ENCODE measurements around the gene GNAT1.
A peak's percentile ranks its signal among the peaks of the same experiment; 100 is the strongest.

The GNAT1 gene

GRCh38 chr3:50164984-50165909, 26.2 kb upstream of the GNAT1 start:
- TF ChIP-seq CTCF (IDR thresholded peaks at IDR 0.05; ENCODE audit: insufficient read depth, low read length, missing control alignments): no peak
- peak; percentile 40 for DNase-seq (ENCODE audit: low read depth, low spot score)
- no peak overlapping the region for H3K4me3 ChIP-seq (ENCODE audit: low read depth, low read length)
- ChIA-PET CTCF (interaction anchor here (0.8 to 25.9 kb wide), 7 partner anchors 9 to 94 kb away, joined by 3 to 283 read pairs (median 4); partner anchors contain the start of gene GNAT1), POLR2A (interaction anchor here (1.0 to 1.6 kb wide), 2 partner anchors 9 to 43 kb away, joined by 3 to 6 read pairs; no protein-coding TSS in a partner anchor)

GRCh38 chr3:50165910-50166538, 25.4 kb upstream of the GNAT1 start:
- H3K4me3 ChIP-seq (ENCODE audit: low read depth, low read length): no peak overlapping the region
- CTCF ChIA-PET: interaction anchor here (0.8 to 25.9 kb wide), 6 partner anchors 10 to 93 kb away, joined by 3 to 283 read pairs (median 4); partner anchors contain the start of gene GNAT1

GRCh38 chr3:50166620-50167019, 24.8 kb upstream of the GNAT1 start:
- TF ChIP-seq CTCF (IDR thresholded peaks at IDR 0.05; ENCODE audit: insufficient read depth, low read length, missing control alignments): no peak
- ChIA-PET POLR2A (no interaction called here), CTCF (interaction anchor here (25.9 kb wide), 1 partner anchor 22 kb away, joined by 283 read pairs; the partner anchor contains the start of gene GNAT1)
- H3K4me3 ChIP-seq (ENCODE audit: low read depth, low read length): no peak overlapping the region
- DNase-seq (ENCODE audit: low read depth, low spot score): no peak

More at GRCh38 chr3:50165910-50166538, 25.4 kb upstream of the GNAT1 start:
- no peak for DNase-seq (ENCODE audit: low read depth, low spot score)
- POLR2A ChIA-PET: interaction anchor here (1.0 kb wide), 1 partner anchor 44 kb away, joined by 3 read pairs; no protein-coding TSS in a partner anchor
- no peak for TF ChIP-seq CTCF (IDR thresholded peaks at IDR 0.05; ENCODE audit: insufficient read depth, low read length, missing control alignments)

DNA sequence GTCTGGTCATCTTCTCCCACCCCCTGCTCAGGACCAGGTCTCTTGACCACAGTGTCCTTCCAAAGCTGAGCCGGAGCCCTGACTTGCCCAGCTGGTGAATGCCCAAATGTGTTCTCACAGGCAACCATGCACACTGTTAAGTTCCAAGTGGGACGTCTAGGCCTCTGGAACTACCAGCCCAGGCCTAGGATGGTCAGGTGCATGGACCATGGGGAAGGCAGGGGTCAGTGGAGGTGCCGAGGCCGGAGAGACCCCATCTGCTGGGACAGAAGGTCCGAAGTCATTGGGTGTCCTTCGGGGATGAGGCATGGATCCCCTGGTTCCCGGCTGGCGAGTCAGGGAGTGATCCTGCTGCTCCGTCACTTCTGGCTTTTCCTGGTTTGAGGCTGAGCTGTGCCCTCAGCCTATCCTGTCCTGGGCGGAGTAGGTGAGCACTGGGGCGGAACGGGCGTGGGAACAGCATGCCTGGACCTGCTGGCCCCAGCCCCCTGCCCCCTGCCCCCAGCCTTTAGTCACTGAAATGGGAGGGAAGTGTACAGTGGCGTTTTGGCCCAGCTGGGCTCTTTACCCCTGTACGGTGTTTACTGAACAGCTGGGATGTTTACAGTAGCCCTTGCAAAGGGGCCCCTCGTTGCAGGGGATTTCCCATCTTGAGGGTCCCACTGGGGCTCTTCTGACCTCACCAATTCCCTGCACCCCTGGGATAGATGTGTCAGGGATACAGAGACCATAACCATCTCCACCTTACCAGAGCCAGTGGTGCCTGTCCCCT, 24.2 kb upstream of the GNAT1 start:
- ChIA-PET POLR2A (no interaction called here), CTCF (interaction anchor here (25.9 kb wide), 1 partner anchor 22 kb away, joined by 283 read pairs; the partner anchor contains the start of gene GNAT1)
- TF ChIP-seq CTCF (IDR thresholded peaks at IDR 0.05; ENCODE audit: insufficient read depth, low read length, missing control alignments): no peak
- no peak overlapping the region for H3K4me3 ChIP-seq (ENCODE audit: low read depth, low read length)
- no peak for DNase-seq (ENCODE audit: low read depth, low spot score)

DNA sequence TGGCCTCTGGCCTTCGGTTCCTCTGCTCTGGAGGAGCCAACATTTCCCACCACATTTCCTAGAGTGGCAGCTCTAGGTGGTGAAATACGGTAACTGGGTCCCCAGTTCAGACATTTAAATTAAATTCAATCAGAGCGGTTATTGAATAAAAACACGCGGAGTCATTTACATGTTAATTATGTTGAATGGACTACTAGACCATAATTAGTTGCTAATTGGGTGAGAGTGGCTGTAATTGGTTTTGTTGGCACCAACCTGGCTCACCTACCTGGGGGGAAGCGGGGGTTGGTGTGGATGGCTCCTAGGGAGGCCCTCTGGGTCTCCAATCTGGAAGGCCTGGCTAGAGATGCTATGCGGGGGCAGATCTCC, 23.6 kb upstream of the GNAT1 start:
- no peak for DNase-seq (ENCODE audit: low read depth, low spot score)
- ChIA-PET CTCF (interaction anchor here (25.9 kb wide), 1 partner anchor 21 kb away, joined by 283 read pairs; the partner anchor contains the start of gene GNAT1), POLR2A (no interaction called here)
- no peak for TF ChIP-seq CTCF (IDR thresholded peaks at IDR 0.05; ENCODE audit: insufficient read depth, low read length, missing control alignments)
- H3K4me3 ChIP-seq (ENCODE audit: low read depth, low read length): no peak overlapping the region
